SK-N-MC (cell line): Measurements from ENCODE around the gene DNLZ.

Experiments used
- EZH2 ChIP-seq: fragments of 200-600 bp; sonication (generic); IDR thresholded peaks from one replicate; pipeline ENCODE4 v1.6.1; 2017; ENCODE audit warnings: antibody characterized with exemption
- POLR2AphosphoS5 ChIP-seq: IDR thresholded peaks from 2 replicates; pipeline ENCODE4 v1.6.1; 2012; ENCODE audit warnings: mild to moderate bottlenecking, low read depth, low read length, borderline replicate concordance

GRCh38 chr9:136409557-136410455 is 46.3 kb upstream of the DNLZ start:
- TF ChIP-seq POLR2AphosphoS5, result no peak; the same call in 1 of the 2 replicates
- no peak for TF ChIP-seq EZH2
